Ishikawa (cell line): Measurements from ENCODE around the gene GFPT1.

ENCODE experiments used
- CEBPB ChIP-seq: IDR thresholded peaks from 2 replicates; pipeline ENCODE4 v1.6.1; 2012
- CREB1 ChIP-seq: IDR thresholded peaks from 2 replicates; pipeline ENCODE4 v1.6.1; 2012; ENCODE audit warnings: low read depth
- EGR1 ChIP-seq: IDR thresholded peaks from 2 replicates; pipeline ENCODE4 v1.6.1; 2012
- EP300 ChIP-seq: IDR thresholded peaks from 2 replicates; pipeline ENCODE4 v1.6.1; 2012; ENCODE audit warnings: borderline replicate concordance
- FOXM1 ChIP-seq: IDR thresholded peaks from 2 replicates; pipeline ENCODE4 v1.6.1; 2012; ENCODE audit warnings: low read depth, borderline replicate concordance
- MAX ChIP-seq: IDR thresholded peaks from 2 replicates; pipeline ENCODE4 v1.6.1; 2012
- NFIC ChIP-seq: IDR thresholded peaks from 2 replicates; pipeline ENCODE4 v1.6.1; 2012
- RAD21 ChIP-seq: IDR thresholded peaks from 2 replicates; pipeline ENCODE4 v1.6.1; 2012; ENCODE audit warnings: low read depth
- TAF1 ChIP-seq: IDR thresholded peaks from 2 replicates; pipeline ENCODE4 v1.6.1; 2012; ENCODE audit warnings: low read depth, mild to moderate bottlenecking
- TCF12 ChIP-seq: IDR thresholded peaks from 2 replicates; pipeline ENCODE4 v1.6.1; 2012; ENCODE audit warnings: low read depth
- TEAD4 ChIP-seq: IDR thresholded peaks from 2 replicates; pipeline ENCODE4 v1.6.1; 2012
- USF1 ChIP-seq: IDR thresholded peaks from 2 replicates; pipeline ENCODE4 v1.6.1; 2012
- YY1 ChIP-seq: IDR thresholded peaks from 2 replicates; pipeline ENCODE4 v1.6.1; 2012; ENCODE audit warnings: low read depth
- ZBTB7A ChIP-seq: IDR thresholded peaks from 2 replicates; pipeline ENCODE4 v1.6.1; 2012; ENCODE audit warnings: low read depth
- TF ChIP-seq, protein P1 (sequence below): IDR thresholded peaks from 2 replicates; pipeline ENCODE4 v1.6.1; 2012; ENCODE audit warnings: low read depth, mild to moderate bottlenecking

Gene GFPT1

DNA sequence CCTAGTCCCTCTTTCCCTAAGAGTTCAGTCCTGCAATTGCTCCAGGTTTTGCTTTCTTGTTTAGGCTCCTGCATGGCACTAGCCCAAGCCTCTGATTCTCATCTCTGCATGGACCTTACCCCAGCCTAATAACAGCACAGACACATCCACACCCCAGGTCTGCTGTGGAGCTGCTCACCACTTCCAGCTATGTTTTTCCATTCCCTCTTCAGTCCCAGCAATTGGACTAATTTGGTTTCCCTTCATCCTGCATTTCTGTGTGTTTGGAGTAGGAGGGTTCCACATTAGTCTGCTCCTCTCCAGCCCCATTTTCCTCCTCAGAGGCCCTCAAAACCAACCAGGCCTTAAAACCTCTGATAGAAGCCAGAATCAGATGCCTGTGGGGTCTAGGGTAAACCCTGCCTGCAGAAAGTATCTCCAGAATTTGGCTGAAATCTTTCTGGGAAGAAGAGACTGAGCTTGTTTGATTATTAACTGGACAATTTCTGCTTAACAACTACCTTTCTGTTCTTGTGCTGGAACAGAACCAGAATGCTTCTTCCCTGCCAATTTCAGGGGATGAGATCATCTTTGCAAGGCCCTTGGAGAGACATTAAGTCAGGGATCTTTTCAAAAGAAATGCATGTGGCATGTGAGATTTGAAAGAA lies 95.9 kb downstream of the GFPT1 start:
- TF ChIP-seq NFIC (no peak), CREB1 (no peak), MAX (no peak), TCF12 (no peak), TAF1 (no peak), YY1 (no peak), ZBTB7A (no peak), USF1 (no peak), RAD21 (no peak)
- TF ChIP-seq, protein P1, sequence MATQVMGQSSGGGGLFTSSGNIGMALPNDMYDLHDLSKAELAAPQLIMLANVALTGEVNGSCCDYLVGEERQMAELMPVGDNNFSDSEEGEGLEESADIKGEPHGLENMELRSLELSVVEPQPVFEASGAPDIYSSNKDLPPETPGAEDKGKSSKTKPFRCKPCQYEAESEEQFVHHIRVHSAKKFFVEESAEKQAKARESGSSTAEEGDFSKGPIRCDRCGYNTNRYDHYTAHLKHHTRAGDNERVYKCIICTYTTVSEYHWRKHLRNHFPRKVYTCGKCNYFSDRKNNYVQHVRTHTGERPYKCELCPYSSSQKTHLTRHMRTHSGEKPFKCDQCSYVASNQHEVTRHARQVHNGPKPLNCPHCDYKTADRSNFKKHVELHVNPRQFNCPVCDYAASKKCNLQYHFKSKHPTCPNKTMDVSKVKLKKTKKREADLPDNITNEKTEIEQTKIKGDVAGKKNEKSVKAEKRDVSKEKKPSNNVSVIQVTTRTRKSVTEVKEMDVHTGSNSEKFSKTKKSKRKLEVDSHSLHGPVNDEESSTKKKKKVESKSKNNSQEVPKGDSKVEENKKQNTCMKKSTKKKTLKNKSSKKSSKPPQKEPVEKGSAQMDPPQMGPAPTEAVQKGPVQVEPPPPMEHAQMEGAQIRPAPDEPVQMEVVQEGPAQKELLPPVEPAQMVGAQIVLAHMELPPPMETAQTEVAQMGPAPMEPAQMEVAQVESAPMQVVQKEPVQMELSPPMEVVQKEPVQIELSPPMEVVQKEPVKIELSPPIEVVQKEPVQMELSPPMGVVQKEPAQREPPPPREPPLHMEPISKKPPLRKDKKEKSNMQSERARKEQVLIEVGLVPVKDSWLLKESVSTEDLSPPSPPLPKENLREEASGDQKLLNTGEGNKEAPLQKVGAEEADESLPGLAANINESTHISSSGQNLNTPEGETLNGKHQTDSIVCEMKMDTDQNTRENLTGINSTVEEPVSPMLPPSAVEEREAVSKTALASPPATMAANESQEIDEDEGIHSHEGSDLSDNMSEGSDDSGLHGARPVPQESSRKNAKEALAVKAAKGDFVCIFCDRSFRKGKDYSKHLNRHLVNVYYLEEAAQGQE = no peak

- no peak for TF ChIP-seq TCF12
- TF ChIP-seq TEAD4 = no peak
- TF ChIP-seq TAF1 = no peak
- TF ChIP-seq ZBTB7A = no peak
- TF ChIP-seq CREB1 = no peak
Observed at GRCh38 chr2:69288429-69288828, 98.6 kb downstream of the GFPT1 start.

DNA sequence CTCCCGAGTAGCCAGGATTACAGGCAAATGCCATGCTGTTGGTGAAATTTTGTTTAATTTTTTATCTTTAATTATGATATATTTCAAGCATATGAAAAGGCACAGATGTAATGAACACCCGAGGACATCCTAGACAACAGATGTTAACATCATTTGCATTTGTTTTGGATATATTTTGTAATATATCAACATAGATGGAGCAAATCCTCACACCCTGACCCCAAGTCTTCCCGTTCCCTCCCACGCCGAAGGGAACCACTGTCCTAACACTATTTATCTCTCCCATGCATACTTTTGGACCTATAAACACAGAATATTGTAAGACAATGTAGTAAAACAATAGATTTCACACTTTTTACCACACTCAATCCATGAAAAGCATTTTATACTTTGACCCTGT lies 99.5 kb downstream of the GFPT1 start:
- no peak for TF ChIP-seq NFIC
- TF ChIP-seq TCF12 = no peak
- TF ChIP-seq TEAD4 = no peak
- TF ChIP-seq MAX = no peak
- no peak for TF ChIP-seq USF1
- no peak for TF ChIP-seq TAF1
- TF ChIP-seq, protein P1 = no peak
- no peak for TF ChIP-seq EGR1
- TF ChIP-seq EP300 = no peak
- no peak for TF ChIP-seq CREB1

DNA sequence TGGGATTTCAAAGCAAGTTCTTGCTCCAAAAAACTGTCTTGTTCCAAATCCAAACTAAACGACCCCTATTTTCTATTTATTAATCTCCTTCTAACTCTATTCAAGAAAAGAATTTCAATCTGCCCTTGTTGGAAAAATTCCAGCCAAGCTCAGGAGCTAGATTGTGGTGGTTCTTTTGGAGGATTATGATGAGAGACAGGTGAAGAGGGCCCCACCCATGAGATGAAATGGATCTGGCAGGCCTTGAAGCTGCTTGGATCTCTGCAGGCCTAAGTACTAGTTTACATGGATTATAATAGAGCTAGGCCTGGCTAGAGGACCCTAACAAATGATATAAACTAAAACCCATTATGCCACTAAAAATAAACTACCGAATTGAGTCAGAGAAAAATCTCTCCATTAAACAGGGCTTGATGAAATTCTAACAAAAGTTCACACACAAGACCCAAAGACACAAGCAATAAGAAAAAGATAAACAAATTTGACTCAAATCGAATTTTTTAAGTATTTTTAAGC lies 101.6 kb downstream of the GFPT1 start:
- TF ChIP-seq ZBTB7A (no peak), MAX (no peak), CREB1 (no peak), FOXM1 (no peak), CEBPB (no peak), YY1 (no peak), TEAD4 (no peak), RAD21 (no peak), NFIC (no peak), EGR1 (no peak), TAF1 (no peak), USF1 (no peak), TCF12 (no peak), EP300 (no peak)
- TF ChIP-seq, protein P1 = no peak
